GM18508 (cell line): ENCODE results near the gene DIS3.
"Not testable (repeated sequence)": the region's sequence is repeated elsewhere in the genome, so short reads cannot be mapped to it uniquely, and the experiment has no call there.

Source experiments
- ATAC-seq: cut with Tn5 transposase; IDR thresholded peaks from one replicate; pipeline ENCODE4 v1.9.1; 2021; ENCODE audit warnings: moderate number of reproducible peaks; ENCODE audit not compliant: insufficient read depth, unreplicated experiment

DIS3 gene, protein sequence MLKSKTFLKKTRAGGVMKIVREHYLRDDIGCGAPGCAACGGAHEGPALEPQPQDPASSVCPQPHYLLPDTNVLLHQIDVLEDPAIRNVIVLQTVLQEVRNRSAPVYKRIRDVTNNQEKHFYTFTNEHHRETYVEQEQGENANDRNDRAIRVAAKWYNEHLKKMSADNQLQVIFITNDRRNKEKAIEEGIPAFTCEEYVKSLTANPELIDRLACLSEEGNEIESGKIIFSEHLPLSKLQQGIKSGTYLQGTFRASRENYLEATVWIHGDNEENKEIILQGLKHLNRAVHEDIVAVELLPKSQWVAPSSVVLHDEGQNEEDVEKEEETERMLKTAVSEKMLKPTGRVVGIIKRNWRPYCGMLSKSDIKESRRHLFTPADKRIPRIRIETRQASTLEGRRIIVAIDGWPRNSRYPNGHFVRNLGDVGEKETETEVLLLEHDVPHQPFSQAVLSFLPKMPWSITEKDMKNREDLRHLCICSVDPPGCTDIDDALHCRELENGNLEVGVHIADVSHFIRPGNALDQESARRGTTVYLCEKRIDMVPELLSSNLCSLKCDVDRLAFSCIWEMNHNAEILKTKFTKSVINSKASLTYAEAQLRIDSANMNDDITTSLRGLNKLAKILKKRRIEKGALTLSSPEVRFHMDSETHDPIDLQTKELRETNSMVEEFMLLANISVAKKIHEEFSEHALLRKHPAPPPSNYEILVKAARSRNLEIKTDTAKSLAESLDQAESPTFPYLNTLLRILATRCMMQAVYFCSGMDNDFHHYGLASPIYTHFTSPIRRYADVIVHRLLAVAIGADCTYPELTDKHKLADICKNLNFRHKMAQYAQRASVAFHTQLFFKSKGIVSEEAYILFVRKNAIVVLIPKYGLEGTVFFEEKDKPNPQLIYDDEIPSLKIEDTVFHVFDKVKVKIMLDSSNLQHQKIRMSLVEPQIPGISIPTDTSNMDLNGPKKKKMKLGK

GRCh38 chr13:72781451-72782439, at the start of gene DIS3, which contains the start of gene PIBF1:
DIS3 (minus strand) TSS chr13:72781900; CDS start chr13:72781832, 68 bp downstream.
PIBF1 (plus strand) TSS chr13:72782133; CDS start chr13:72783470, 1,337 bp downstream.
- peak; percentile 99 for ATAC-seq

- no peak for ATAC-seq
Observed at GRCh38 chr13:72823724-72824123, 42.0 kb upstream of the DIS3 start.

- no peak for ATAC-seq
Observed at GRCh38 chr13:72823081-72823480, 41.4 kb upstream of the DIS3 start.

DNA sequence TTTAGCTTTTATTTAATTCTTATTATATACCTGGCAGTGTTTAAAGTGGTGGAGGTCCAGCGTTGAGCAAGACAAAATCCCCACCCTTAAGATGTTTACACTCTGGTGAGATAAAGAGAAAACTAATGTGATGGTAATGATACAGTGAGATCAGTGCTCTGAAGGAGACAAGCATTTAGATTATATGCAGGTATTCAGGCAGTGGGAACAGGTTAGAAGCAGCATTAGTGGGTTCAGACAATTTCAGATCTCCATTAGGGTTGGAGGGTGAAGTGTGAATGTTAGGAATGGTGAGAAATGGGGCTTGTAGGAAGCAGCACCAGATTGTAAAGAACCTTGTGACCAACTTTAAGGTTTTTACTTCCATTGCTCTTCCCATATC, 39.2 kb upstream of the DIS3 start:
- no peak for ATAC-seq

DNA sequence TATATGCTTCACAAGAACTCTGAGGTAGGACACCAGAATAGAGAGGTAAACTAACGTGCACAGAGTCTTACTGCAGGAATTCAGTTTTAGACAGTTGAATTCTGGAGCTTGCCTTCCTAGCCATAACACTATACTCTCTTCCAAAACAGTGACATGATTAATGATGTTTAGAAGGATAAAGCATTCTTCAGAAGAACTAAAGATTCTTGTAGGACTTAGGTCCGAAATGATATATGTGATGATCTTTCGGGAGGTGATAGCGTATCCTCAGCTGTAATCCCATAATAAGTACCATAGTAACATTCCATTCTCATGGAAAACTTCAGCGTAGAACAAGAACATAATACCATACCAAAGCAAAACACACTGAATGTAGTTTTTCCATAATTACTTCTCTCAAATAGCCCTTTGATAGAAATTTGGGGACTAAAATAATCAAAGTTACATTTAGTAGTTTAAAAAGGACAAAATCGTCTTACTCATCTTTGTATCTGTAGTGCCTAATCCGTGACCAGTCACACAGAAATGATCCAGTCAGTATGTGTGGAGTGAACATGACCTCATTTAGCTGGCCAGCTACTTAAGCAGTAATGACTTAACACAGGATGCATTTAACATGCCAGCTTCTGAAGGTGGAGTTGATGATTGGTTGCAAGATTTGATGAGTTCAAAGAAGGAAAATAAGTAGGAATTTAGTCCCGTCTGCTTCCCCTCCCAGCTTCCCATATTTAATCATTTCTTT, 38.6 kb upstream of the DIS3 start:
- no peak for ATAC-seq

DNA sequence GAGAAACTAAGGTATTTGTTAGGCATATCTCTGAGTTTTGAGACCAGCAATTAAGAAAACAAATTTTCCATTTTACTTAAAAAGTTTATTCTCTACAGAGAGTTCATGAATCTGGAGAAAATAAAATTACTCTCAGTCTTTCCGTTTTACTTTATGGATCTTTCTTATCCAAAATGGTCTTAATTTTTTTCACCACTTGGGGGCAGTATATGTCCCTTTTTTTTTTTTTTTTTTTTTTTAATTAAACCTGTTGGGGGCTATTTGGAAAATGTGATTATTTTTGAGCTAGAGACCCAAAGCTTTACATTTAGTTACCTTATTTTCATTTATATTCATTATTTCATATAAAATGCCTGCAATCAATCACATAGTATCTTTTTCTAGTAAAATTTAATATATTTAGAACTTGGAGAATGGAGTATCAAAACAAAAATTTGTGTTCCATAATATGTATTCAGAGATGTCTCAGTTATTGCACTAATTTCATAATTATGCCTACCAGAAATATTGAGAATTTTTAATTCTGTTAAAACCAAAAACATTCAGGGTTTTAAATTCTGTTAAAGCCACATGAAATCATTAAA, 27.3 kb upstream of the DIS3 start:
- no peak for ATAC-seq

DNA sequence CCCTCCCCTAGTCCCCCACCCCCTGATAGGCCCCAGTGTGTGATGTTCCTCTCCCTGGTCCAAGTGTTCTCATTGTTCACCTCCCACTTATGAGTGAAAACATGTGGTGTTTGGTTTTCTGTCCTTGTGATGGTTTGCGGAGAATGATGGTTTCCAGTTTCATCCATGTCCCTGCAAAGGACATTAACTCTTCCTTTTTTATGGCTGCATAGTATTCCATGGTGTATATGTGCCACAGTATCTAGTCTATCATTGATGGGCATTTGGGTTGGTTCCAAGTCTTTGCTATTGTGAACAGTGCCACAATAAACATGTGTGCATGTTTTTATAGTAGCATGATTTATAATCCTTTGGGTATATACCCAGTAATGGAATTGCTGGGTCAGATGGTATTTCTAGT, 24.8 kb upstream of the DIS3 start:
- ATAC-seq: not testable (repeated sequence)

DNA sequence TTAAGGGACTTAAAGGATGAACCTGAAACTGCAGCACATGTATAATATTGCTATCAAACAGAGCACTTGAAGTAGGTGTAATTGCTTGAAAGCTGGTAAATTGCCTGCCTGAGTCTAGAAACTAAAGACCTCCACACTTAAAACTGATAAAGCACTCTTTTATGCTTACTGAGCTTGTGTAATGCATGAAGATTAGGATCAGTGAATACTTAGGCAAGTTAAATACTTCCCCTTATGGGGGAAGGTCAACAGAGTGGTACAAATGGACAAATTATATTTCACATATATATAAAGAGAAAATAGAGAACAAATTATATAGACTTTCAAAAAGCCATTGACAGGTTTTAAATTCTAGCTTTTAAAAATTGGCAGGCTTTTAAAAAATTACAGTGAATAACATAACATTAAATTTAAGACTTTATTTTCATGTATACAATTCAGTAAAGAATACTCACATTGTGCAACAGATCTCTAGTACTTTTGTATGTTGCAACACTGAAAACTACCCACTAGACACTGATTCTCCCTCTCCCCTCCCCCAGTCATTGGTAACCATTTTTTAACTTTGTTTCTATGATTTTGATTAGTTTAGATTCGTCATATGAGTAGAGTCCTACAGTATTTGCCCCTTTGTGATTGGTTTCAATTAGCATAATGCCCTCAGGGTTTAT, 24.1 kb upstream of the DIS3 start:
- no peak for ATAC-seq

DNA sequence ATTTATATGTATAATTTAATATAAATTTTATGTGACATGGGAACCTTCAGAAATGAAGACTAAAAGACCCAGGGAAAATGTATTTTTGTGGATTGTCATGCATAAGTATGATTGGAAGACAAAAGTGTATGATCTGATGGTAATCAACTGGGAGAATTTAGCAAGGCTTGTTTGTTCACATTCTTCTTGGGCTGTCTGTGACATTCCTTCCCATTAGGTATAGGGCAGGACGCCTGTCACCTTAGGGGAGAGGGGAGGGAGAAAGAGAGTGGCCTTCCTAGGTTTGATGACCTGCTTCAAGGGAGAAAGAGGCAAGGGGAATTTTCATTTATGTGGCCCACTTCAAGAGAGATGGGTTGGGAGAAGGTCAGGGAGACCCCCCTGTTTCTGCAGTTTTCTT, 22.6 kb upstream of the DIS3 start:
- ATAC-seq: no peak

DNA sequence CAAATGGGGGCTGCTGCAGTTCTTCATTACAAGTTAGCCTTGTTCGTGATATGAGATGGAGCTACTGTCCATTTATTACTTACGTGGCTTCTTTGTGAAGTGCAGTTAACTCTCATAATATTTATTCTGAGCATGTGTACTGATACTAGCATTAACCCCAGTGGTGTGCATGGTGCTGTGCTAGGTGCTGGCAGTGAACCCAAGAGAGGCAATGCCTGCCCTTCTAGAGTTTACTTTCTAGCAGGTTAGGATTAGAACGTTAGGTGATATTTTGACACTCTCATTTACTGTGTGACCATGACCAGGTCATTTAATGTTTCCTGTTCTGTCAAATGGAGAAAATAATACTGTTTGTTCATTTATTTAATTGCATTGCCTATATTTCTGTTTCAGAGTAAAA, 17.1 kb upstream of the DIS3 start:
- no peak for ATAC-seq

GRCh38 chr13:72792640-72793039, 10.9 kb upstream of the DIS3 start:
- ATAC-seq: no peak

DNA sequence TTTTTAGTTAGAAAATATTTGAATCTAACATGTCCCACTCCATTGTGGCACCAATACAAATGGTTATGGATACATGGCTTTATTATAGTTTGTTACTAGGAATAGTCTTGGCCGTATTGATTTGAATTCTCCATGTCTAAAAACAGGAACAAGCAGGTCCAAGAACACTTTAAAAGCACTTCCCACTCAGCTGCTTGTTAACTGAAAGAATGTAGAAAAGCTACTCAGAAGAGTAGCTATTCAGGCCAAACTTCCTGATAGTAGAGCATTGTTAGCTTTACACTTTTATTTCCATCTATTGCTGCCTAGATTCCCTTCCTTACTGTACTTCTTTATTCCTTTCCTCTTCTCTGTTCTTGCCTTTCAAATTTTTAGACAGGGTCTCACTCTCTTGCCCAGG, 7.1 kb upstream of the DIS3 start:
- no peak for ATAC-seq

- ATAC-seq: not testable (repeated sequence)
Observed at GRCh38 chr13:72784679-72785078, 3.0 kb upstream of the DIS3 start.

DNA sequence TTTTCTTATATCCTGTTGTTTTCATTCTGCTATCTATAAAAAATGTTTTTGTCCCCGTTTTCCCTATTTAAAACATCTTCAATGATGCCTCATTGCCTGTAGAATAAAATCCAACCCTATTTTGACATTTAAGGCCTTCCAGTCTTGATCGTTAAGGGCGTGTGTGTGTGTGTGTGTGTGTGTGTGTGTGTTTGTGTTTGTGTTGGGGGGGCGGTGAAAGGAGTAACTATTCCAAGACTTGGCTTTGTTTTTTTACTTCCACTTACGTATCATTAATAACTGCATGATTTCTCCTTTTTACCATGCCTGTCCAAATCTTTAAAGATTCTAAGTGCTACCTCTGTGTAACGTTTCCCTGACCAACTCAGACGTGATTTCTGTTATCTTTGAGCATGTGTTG, 1.0 kb upstream of the DIS3 start:
- no peak for ATAC-seq

DNA sequence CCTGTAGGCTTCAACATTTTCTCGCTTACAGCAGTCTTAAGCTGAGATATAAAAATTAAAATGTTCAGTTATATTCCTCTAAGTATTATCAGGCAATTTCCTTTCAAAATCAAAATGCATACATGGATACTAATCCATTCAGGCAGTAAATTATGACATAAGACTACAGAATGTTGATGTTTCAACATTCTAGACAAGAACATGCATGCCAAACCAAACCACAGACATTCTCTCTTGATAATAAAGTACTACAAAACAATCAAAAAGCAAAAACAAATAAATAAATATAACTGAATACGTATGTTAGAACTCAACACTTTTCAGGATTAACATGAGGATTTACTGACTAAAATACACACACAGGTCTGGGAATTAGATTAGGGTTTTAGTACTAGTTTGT, 7.7 kb downstream of the DIS3 start:
- ATAC-seq: no peak

- no peak for ATAC-seq
Observed at GRCh38 chr13:72763411-72763810, 18.3 kb downstream of the DIS3 start.

DNA sequence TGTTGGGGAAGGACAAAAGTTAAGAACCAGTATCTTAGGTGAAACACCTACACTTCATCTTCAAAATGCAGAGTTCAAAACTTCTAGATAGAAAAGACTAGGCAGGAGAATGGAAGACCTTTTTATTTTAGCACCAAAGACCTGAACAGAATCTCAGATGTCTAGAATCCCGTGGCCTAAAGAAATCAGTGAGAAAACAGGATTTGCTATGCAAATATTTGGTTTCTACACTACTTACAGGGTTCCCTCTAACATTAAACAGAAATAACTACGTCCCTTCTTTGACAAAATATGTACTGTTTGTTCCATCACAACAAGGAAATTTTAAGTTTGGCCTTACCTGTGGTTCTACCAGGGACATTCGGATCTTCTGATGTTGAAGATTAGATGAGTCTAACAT, 21.5 kb downstream of the DIS3 start:
- ATAC-seq: no peak

GRCh38 chr13:72757792-72758535, 23.7 kb downstream of the DIS3 start:
- ATAC-seq: no peak
